GM19395 (cell line): Measurements from ENCODE around the gene OVCH2.
"Not testable (repeated sequence)": the region's sequence is repeated elsewhere in the genome, so short reads cannot be mapped to it uniquely, and the experiment has no call there.

Experiments used
- ATAC-seq: cut with Tn5 transposase; IDR thresholded peaks from one replicate; pipeline ENCODE4 v1.9.1; 2021; ENCODE audit warnings: mild to moderate bottlenecking, moderate library complexity; ENCODE audit not compliant: unreplicated experiment

The OVCH2 gene, protein sequence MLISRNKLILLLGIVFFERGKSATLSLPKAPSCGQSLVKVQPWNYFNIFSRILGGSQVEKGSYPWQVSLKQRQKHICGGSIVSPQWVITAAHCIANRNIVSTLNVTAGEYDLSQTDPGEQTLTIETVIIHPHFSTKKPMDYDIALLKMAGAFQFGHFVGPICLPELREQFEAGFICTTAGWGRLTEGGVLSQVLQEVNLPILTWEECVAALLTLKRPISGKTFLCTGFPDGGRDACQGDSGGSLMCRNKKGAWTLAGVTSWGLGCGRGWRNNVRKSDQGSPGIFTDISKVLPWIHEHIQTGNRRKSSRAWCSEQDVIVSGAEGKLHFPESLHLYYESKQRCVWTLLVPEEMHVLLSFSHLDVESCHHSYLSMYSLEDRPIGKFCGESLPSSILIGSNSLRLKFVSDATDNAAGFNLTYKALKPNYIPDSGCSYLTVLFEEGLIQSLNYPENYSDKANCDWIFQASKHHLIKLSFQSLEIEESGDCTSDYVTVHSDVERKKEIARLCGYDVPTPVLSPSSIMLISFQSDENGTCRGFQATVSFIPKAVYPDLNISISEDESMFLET

DNA sequence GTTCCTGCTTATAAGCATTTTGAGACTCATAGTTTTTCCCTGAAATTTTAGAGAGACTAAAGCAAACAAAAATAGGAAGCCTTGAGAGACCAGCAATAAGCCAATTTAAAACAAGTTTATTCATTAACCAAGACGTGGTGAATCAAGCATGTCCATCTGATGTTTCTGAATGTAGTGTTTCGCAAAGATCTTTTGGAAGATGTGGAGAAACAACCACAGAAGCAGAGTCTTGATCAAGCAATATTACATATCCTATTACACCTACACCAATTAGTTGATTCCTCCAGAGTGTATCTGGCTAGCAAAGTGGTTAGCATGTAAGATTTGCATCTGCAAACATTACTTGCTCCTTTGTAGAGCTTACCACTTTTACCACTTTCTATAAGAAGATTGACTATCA is at the start of gene OVCH2:
Gene OVCH2 (minus strand): TSS at position 101 of the 400 bp plus-strand sequence. CDS start 83 bp downstream, at position 18.
- ATAC-seq = no peak

- ATAC-seq = no peak
Measured at GRCh38 chr11:7749456-7749855, 43.2 kb upstream of the OVCH2 start.

DNA sequence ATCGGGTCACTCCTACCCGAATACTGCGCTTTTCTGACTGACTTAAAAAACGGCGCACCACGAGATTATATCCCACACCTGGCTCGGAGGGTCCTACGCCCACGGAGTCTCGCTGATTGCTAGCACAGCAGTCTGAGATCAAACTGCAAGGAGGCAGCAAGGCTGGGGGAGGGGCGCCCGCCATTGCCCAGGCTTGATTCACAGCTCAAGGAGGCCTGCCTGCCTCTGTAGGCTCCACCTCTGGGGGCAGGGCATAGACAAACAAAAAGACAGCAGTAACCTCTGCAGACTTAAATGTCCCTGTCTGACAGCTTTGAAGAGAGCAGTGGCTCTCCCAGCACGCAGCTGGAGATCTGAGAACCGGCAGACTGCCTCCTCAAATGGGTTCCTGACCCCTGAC is 28.5 kb upstream of the OVCH2 start:
- ATAC-seq = not testable (repeated sequence)

DNA sequence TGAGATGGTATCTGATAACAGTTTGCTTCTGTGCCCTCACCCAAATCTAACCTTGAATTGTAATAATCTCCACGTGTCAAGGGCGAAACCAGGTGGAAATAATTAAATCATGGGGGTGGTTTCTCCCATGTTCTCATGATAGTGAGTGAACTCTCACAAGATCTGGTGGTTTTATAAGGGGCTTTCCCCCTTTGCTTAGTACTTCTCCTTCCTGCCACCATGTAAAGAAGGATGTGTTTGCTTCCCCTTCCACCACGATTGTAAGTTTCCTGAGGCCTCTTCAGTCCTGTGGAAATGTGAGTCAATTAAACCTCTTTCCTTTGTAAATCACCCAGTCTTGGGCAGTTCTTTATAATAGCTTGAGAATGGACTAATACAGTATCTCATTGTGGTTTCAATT is 8.5 kb upstream of the OVCH2 start:
- no peak for ATAC-seq

- no peak for ATAC-seq
Measured at GRCh38 chr11:7703740-7704139, 2.5 kb downstream of the OVCH2 start.

DNA sequence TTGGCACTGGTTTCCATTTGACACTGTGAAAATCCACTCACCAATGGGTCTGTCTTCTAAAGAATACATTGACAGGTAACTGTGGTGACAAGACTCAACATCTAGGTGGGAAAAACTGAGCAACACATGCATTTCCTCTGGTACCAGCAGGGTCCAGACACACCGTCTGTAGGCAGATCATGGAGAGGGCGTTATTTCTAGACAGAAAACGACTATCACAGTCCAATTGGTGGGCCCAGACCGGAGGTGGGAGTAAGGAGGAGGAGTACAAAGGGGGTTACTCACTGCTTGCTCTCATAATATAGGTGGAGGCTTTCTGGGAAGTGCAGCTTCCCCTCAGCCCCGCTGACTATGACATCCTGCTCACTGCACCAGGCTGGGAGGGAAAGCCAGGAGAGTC is 9.9 kb downstream of the OVCH2 start:
- no peak for ATAC-seq

DNA sequence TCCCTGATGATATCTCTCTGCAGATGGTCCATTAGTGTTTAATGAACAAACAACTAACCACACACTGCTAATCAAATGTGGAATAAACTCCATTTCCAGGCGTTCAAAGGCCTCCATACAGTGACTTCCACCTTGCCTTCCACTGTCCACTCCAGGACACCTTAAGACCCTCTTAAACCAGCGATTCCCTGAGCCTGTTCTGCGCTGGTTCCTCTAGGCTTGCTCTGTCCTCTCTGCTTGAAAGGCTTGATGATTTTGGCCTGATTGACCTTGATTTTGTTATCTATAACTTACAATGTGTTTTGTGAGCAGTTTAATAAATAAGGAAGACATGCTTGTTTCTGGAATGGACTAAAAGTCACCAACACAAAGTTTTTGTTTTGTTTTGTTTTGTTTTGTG is 12.0 kb downstream of the OVCH2 start:
- ATAC-seq = no peak

DNA sequence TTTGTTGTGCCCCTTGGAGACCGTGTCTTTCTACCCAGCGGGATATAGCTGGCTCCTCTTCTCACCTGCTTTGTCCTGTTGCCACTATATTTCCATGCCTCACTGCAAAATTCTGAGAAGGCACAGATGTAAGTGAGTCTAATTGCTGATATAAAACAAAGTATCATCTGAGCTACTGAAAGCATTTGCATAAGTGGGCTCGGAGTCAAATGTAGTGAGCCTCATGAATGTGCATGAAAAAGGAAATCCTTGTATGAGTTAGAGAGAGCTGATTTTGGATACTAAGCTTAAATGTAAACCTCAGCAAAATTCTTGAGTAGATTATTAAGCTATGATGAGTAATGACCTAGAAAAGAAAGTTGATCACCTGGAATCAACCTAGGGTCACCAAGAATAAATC is 13.9 kb downstream of the OVCH2 start:
- ATAC-seq = no peak

DNA sequence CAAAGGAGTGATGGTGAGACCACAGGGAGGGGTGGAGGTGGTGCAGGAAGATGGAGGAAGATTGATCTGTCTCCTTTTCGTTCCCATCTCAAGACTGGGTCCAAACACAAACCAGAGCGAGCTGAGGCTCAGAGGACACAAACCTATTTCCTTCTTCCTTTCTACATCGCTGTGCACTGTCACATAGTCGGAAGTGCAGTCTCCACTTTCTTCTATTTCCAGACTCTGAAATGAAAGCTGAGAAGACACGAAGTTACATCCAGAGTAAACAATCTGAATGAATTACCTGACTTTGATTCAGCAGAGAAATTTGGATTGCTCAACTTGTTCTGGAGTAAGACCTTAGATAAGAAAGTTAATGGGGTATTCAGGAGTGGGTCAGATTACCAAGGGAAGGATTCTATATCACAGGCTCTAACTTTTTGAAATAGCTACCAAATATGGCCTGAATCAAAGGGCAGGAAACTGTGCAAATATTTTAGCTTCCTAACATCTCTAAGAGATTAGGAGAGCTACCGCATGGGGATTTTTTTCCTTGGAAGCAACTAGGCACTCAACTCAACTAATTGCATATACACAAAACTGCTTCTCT is 14.4 kb downstream of the OVCH2 start:
- no peak for ATAC-seq

- no peak for ATAC-seq
Measured at GRCh38 chr11:7690648-7691047, 15.6 kb downstream of the OVCH2 start.

DNA sequence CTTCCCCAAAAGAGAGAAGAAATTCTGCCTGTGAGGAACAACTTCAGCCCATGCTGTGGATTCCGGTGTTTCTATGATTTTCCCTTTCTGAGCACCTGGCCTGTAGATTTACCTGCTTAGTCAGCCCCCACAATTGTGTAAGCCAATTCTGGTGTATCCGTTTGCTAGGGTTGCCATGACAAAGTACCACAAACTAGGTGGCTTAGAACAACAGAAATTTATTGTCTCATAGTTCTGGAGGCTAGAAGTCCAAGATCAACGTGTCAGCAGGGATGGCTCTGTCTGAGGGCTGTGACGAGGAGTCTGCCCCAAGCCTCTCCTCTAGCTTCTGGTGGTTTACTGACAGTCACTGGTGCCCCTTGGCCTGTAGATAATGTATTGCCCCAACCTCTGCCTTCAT is 17.0 kb downstream of the OVCH2 start:
- ATAC-seq = no peak

GRCh38 chr11:7688238-7688826 is 17.9 kb downstream of the OVCH2 start:
- ATAC-seq = no peak

GRCh38 chr11:7687386-7687785 is 18.9 kb downstream of the OVCH2 start:
- ATAC-seq = no peak

GRCh38 chr11:7686761-7687160 is 19.5 kb downstream of the OVCH2 start:
- no peak for ATAC-seq

DNA sequence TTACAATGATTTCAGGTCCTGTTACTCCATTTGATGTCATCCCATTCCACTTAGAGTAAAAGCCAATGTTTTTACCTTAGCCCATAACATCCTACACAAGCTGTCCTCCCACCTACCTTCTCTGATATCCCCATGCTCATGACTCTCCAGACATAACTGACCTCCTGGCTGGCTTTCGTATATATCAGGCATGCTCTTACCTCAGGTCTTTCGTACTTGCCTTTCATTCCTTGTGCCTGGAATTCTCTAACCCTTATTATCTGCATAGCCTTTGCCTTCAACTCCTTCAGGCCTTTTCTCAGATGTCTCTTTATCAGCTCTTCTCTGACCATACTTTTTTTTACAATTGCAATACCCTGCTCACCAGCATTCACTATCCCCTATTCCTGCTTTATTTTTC is 22.7 kb downstream of the OVCH2 start:
- ATAC-seq = no peak

DNA sequence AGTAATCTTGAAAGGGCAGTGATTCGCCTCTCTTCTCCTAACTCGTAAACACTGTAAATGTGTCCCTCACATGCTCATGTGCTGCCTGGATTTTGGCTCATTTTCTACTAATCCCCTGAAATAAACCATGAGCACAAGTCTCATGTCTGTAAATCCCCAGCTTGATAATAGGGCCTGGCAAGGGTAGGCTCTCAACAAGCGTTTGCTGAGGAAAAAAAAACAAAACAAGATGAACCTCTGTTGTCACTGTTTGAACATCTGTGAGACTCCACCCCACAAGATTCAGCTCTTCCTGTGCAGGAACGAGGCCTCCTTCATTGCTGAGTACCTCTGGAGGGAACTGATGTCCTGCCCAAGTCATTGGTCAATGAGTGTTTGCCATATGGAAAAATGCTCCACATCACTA is 28.5 kb downstream of the OVCH2 start:
- ATAC-seq = no peak

DNA sequence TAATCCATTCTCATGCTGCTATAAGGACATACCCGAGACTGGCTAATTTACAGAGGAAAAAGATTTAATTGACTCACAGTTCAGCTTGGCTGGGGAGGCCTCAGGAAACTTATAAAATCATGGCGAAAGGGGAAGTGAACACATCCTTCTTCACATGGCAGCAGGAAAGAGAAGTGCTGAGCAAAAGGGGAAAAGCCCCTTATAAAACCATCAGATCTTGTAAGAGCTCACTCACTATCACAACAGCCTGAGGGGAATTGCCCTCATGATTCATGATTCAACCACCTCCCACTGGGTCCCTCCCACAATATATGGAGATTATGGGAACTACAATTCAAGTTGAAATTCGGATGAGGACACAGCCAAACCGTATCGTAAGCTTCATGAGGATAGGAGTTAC is 29.2 kb downstream of the OVCH2 start:
- no peak for ATAC-seq

- no peak for ATAC-seq
Measured at GRCh38 chr11:7675631-7676030, 30.6 kb downstream of the OVCH2 start.

DNA sequence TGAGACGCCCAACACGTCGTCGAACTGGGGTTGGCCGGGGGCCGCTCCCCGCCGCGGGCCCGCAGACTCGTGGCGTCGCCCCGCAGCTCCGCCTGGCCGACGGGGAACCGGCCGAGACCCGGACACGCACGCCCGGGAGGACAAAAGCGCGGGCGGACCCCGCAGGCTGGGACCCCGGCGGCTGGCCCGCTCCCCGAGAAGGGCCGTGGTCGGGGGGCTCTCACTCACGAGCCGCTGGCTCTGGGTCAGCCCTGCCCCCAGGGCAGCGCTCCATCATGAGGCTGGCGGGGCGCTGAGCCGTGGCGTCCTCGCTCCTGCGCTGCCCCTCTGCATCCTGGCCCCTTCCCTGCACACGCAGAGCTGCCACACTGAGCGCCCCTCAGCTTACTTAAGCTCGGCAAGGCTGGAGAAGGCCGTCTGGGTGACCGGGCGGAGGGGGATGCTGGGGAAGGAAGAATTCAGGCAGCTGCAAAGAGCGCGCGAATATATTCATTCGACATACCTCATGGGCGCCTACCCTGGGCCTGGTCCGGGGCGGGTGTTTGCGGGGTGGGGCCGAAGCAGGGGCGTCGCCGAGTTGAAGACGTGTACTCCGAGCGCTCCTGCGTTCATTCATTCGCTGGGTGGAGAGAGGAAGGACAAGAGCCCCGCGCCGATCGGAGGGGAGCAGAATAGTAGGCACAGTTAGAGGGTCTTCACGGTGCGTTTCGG is 32.4 kb downstream of the OVCH2 start:
- peak; percentile 23 for ATAC-seq

DNA sequence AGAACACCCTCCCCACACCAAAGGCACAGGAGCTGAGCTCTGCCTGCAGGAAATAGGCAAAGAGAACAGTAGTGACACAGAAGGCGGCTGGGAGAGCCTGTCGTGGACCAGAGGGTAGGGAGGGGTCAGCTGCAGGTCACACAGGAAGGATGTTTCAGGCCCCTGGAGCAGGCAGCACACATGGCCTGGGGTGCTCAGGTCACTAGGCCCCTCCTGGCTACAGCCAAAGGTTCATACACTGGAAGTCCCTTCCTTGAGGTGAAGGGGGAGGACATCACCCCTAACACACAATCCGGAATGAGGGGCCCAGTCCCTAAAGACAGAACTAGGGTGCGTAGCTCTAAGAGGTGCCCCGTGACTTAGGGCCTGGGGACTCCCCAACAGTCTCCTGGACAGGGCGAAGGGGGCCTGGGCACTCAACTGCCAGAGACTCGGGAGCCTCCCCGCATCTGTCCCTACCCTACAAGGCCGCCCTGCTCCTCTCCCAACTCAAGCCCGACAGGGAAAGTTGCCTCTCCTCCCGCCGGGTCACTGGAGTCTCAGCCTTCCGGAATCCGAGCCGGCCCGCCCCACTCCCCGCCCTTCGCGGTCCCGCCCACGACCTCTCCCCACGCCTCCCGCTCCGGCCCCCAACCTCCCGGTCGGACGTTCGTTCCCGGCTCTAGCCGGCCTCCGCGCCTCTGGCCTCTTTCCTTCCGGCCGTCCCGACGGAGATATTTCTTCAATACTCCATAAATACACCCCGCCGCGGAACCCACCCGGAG is 33.1 kb downstream of the OVCH2 start, which contains the start of gene CYB5R2:
Gene CYB5R2 (minus strand): TSS at position 541 of the 764 bp plus-strand sequence. CDS start 675 bp downstream, outside the sequence.
- ATAC-seq = peak; percentile 37
